Kasumi-1 (cell line): ENCODE measurements around the gene DAPK3.
"Not testable (repeated sequence)": the region's sequence is repeated elsewhere in the genome, so short reads cannot be mapped to it uniquely, and the experiment has no call there.

ENCODE experiments used
- DNase-seq, 2 experiments: peaks; one replicate each; lab custom pipeline; 2025; lab: John Stamatoyannopoulos, UW

Gene DAPK3

DNA sequence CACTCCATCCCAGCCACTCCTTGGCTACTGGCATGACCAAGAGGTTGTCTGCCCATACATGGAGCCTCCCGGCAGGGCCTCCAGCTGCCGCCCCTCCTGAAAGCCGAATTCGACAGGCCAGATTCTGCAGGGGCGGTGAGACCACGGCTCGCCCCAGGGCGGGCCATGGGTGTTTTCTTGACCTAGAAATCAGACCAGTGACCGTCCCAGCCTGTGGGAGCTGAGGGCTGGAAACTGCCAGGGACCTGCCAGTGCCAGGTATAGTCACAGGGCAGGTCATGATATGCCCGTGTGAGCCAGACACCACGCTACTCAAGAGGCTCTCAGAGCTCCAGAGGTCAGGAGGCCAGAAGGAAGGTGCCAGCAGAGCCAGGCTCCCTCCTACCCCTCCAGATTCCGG is 16.8 kb downstream of the DAPK3 start:
- no peak for DNase-seq

DNA sequence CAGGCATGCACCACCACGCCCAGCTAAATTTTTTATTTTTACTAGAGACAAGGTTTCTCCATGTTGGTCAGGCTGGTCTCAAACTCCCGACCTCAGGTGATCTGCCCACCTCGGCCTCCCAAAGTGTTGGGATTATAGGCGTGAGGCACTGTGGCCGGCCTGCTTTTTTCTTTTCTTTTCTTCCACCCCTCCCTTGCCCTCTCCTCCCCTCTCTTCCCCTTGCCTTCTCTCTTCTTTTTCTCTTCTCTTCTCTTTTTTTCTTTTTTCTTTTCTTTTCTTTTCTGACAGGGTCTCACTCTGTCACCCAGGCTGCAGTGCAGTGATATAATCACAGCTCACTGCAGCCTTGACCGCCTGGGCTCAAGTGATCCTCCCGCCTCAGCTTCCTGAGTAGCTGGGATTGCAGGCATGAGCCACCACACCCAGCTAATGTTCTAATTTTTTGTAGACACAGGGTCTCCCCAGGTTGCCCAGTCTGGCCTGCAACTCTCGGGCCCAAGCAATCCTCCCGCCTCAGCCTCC is 18.1 kb downstream of the DAPK3 start:
- not testable (repeated sequence) for DNase-seq

DNA sequence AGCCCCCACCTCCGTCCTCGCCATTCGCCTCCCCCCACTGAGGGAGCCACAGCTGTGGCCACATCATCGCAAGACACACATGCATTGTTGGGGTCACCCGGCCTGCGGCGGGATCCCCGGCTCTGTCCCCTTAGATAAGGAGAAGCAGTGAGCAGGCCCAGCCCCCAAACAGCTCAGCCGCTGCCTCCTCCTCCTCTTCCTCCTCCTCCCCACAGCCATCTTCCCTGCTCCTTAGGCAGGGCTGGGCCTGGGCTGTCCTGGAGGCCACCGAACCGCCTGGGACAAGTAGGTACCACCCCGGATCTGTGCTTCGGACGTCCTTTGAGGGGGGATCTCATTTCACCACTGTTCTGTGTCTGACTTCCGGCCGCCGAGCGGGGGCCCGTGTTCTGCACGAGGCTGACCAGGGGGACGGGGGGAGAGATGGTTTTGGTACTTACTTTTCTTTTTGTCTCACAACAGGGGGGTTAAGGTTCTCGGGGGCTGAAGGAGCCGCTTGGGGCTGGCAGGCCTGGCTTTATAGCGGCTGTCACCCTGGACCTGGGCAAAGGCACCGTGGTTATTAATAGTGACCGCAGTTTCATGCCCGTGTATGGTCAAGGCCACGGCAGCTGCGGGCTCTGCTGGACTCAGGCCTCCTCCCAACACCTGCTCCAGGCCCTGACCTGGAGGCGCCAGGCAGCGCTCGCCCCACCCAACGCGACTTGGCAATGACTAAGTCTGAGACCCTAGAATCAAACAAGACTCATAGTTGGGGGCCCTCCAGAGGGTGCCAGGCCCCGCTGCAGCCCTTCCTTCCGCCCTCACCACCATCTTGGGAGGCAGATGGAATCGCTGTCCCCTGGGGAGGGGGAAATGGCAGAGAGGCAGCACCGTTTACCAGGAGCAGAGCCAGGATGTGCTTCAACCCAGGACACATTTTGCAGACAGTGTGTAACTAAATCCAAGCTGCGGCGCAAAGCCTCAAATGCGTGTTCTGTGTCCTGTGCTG is 19.7 kb downstream of the DAPK3 start:
- DNase-seq: no peak

DNA sequence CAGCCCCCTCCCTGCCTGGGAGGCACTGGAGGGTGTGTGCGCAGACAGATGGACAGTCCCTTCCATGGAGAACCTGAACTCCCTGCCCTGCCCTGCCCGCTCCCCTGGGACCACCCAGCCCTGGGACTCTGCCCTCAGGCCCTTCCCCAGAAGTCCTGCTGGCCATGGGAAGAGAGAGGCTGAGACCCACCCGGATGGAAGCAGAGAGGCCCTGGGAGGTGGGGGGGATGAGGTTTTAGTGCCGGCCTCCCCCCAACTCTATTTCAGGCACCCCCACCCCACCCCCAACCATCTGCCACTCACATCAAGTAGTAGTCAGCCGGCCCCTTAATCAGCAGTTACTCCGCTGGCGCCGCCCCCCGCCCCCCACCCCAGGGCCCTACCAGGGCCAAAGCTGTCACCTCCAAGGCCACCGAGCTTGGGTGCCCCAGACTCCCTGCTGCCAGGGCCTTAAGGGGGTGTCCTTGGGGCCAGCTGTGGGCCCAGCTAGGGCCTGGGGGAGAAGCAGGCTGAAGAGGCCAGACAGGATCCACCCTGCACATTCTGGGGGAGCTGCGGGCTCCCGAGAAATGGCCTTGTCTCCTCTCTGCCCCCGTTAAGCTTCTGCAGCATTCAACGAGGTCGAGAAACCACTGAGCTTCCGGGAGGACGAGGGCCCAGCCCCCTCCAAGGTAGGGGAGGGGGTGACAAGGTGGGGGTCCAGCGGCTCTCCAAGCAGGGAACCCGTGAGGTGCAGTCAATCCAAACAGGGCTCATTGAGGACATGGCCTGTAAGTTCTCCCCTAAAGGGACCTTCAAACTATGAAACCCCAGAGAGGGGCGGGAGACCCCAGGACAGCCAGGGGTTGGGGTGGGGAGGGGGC is 20.7 kb downstream of the DAPK3 start:
- DNase-seq: no peak

DNA sequence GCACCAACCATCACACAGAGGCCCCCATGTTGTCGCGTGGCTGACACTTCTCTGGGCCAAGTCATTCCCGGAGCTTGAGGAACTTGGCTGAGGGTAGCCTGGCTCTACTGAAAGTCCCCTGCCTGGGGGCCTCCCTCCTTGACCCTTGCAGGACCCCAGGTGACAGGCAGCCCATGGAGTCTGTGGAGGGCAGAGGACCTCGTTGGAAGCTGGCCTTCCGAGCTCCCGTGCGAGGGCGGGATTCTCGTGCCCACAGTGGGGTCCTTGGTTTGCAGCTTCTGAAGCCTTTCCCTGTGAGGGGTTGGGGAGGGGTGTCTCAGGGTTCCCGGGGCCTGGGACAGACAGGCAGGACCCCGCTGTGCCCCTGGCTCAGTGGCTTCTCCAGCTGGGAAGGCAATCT is 21.6 kb downstream of the DAPK3 start:
- no peak for DNase-seq

DNA sequence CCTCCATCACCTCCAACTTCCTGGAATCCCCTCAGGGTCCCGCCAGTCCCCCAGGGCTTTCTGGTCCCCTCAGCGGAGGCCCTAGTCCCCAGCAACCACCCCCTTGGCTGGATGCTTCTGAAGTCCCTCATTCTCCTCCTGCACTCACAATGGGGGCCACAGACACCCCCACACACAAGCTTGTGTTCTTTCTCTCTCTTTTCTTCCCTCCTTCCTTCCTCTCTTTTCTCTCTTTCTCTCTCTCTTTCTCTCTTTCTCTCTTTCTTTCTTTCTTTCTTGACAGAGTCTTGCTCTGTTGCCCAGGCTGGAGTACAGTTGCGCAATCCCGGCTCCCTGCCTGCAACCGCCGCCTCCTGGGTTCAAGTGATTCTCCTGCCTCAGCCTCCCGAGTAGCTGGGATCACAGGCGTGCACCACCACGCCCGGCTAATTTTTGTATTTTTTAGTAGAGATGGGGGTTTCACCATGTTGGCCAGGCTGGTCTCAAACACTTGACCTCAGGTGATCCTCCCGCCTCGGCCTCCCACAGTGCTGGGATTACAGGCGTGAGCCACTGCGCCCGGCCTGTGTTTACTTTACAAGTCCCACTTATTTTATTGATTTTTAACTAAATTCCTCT is 23.5 kb downstream of the DAPK3 start:
- DNase-seq: not testable (repeated sequence)

DNA sequence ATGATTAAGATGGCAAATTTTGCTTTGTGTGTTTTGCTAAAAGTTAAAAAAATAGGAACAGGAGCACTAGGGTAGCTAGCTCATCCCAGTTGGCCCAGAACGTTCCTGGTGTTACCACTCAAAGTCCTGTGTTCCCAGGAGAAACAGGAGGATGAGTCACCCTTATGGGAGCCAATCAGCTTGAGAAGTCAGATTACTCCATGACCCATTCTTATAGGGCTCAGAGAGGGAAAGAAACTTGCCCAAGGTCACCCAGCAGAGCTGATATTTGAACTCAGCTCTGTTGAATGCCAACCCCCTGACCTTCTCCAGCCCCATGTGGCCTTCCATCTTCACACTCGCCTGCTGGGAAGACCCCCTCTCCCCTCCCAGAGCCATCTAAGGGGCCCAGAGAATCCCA is 25.1 kb downstream of the DAPK3 start:
- no peak for DNase-seq

DNA sequence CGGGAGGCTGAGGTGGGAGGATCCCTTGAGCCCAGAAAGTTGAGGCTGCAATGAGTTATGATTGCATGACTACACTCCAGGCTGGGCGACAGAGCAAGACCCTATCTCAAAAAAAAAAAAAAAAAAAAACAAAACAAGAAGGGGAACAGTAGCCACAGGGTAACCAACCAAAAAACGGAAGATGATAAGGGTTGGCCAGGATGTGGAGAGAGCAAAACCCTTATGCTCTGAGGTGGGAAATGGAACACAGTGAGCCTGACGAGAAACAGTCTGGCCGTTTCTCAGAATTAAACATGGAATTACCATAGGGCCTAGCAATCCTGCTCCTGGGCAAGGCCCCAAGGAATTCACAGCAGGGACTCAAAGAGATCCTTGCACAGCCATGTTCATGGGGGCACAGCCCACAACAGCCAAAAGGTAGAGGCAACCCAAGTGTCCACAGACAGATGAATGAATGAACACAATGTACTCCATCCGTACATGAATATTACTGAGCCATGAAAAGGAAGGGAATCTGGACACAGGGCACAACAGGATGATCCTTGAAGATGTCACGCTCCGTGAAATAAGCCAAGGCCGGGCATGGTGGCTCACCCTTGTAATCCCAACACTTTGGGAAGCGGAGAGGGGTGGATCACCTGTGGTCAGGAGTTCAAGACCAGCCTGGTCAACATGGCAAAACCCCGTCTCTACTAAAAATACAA is 26.7 kb downstream of the DAPK3 start:
- DNase-seq: peak; percentile 16 to 18

DNA sequence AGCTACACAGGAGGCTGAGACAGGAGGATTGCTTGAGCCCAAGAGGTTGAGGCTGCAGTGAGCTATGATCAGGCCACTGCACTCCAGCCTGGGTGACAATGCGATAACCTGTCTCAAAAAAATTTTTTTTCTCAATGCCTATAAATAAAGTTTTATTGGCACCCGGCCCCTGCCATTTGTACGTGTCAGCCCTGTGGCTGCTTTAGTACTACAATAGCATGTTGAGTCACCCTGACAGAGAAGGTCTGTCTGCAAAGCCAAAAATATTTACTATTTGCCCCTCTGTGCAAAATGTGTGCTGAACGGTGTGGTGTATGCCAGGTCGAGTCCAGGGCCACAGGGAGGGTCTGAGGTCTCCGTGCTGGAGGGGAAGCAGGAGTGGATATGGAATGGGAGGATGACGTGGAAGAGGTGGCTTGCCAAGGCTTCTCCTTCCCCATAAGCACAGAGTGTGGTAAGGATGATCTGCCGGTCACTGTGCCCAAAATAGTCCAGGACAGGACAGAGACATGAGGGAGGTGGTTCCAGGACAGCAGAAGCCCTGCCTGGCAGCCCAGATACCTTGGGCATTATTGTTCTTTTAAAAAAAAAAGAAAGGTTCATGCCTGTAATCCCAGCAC is 28.0 kb downstream of the DAPK3 start:
- no peak for DNase-seq

DNA sequence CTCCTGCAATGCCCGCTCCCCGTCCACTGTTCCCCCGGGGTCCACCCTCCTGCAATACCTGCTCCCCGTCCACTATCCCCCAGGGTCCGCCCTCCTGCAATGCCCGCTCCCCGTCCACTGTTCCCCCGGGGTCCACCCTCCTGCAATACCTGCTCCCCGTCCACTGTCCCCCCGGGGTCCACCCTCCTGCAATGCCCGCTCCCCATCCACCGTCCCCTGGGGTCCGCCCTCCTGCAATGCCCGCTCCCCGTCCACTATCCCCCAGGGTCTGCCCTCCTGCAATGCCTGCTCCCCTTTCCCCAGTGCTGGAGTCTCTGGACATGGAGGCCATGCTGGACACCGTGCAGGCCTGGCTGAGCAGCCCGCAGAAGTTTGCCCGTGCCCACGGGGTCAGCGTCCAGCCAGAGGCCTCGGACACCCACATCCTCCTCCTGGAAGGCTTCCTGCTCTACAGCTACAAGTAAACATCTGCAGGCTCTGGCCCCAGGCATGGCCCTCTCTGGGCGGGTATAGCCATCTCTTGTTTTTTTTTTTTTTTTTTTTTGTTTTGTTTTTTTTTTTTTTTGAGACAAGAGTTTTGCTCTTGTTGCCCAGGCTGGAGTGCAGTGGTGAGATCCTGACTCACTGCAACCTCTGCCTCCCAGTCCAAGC is 32.5 kb downstream of the DAPK3 start:
- DNase-seq: not testable (repeated sequence)

DNA sequence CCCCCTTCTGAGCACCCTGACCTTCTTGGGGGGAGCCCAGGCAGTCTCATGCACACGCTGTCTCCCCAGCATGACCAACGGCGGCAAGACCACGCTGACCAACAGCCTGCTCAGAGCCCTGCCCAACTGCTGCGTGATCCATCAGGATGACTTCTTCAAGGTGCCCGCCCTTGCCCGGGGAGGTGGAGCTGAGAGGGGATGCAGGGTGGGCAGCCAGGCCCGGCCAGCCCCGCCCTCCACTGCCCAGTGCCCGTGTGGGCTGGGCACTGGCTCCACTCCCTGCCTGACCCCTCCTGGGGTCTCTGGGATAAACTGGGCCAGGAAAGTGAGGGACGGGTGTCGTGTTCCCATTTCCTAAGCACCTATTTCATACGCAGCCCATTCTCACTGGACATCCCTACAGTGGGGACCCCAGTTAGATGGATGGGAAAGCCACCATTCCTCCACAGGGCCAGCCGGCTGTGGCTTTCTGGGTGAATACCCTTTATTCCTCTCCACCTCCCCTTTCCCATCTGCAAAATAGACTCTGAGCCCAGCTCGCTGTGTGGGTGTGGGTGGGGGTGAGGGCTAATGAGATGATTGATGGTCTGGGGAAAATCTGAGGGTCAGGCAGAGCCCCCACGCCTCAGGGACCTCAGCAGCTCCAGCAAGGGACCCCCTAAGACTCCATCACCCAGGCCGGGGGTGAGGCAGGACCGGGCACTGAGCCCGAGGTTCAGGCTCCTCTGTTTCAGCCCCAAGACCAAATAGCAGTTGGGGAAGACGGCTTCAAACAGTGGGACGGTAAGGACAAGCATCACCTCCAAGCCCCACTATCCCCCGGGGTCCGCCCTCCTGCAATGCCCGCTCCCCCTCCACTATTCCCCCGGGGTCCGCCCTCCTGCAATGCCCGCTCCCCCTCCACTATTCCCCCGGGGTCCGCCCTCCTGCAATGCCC is 34.1 kb downstream of the DAPK3 start:
- no peak for DNase-seq

DNA sequence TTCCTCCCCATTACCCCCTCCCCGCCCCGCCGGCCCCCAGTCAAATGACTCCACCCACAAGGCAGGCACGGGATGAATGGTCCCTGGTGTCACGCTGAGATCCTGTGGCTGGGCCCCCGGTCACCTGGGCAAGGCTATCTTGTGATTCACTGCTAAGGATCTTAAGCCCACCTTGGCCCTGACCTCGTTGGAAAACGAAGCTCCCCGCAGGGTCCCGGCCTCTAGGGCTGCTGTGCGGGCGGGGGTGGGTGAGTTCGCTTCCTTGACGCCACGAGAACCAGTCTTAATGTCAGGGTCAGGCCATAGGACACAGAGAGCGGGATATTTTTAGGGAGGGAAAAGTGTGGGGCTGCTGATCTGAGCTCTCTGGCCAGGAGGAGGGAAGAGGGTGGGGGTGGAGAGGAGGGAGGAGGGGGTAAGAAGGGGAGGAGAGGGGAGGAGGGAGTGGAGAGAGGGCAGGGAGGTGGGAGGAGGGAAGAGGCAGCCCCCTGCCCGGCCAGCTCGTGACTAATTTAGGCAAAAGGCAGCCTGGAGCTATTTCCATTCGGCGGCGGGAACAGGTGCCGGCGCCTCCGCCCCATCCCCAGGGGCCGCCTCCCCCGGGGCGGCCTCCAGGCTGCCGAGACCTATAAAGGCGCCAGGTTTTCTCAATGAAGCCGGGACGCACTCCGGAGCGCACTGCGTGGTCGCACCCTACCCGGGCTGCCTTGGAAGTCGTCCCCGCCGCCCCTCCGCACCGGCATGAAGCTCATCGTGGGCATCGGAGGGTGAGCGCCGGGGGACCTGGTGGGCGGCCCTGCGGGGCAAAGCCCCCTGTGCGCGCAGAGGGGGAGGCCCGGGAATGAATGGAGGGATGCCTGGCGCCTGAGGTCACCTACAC is 37.7 kb downstream of the DAPK3 start, which contains the start of gene NMRK2:
TSS of gene NMRK2 (plus strand) at position 139 of the 880 bp plus-strand sequence. CDS start at position 742, 603 bp downstream.
- DNase-seq: no peak

DNA sequence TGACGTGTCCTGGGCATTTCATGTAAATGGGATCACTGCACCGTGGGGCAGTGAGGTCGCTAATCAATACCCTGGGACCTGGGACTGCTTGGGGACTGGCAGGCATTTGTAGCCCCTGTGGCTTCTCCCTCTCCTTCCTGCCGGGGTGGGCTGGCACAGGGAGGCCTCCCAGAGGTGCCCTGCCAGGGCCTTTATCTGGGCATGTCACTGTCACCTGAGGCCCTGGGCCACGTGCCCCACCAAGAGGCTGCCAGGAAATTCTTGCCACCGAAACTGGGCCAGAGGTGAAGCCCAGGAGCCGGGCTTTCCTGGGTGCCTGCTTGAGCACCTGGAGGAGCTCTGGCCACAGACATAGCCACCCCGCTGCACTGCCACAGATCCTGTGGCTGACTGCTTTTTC is 39.9 kb downstream of the DAPK3 start:
- no peak for DNase-seq

DNA sequence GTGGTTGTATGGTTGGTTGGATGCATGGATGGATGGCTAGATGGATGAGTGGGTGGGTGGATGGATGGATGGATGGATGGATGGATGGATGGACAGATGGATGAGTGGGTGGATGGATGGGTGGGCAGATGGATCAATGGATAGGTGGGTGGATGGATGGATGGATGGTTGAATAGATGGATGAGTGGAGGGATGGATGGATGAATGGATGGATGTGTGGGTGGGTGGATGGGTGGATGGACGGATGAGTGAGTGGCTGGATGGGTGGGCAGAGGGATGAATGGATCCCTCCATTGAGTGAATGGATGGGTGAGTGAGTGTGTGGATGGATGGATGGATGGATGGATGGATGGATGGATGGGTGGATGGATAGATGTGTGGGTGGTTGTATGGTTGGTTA is 47.0 kb downstream of the DAPK3 start:
- no peak for DNase-seq

DNA sequence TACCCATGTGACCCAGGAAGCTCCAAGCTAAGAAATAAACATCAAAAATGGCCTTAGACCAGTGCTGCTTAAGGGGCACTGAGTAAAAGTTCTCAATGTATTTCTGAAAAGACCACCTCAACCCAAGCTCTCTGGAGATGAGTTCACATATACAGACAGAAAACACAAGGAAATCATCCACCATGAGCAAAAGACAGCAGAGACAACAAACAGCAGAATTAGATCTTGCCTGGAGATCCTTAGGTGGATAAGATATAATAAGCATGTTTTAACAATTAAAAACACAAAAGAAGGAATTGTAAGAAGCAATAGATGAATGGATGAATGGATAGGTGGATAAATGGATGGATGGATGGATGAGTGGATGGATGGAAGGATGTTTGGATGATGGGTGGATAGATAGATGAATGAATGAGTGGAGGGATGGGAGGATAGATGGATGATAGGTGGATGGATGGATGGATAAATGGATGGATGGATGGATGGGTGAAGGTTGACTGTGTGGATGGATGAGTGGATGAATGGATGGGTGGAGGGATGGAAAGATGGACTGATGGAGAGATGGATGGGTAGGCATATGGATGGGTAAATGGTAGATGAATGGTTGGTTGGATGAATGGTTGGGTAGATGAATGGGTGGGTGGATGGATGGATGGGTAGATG is 47.7 kb downstream of the DAPK3 start:
- DNase-seq: no peak

DNA sequence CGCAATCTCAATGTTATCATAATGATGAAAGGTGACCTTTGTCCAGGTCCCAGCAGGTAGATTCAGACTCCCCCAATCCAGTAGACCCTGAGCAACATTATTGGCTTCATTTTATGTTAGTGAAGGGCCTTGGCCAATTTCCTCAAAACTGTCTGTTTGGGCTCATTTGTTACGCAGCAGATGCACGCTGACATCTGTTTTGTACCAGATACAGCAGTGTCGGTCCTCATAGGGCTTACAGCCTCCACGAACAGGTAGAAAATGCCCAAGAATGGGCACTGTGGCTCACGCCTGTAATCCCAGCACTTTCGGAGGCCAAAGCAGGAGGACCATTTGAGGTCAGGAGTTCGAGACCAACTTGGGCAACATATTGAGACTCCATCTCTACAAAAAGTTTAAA is 51.1 kb downstream of the DAPK3 start:
- no peak for DNase-seq

DNA sequence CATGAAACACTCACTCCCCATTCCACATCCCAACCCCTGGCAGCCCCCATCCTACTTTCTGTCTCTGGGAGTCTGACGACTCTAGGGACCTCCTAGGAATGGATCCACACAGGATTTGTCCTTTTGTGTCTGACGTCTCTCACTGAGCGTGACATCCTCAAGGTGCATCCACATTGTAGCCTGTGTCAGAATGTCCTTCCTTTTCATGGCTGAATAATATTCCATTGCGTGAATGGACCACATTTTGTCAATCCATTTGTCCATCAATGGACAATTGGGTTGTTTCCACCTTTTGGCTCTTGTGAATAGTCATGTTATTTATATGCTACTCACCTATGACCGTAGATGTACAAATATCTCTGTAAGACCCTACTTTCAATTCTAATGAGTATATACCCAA is 54.9 kb downstream of the DAPK3 start:
- no peak for DNase-seq

DNA sequence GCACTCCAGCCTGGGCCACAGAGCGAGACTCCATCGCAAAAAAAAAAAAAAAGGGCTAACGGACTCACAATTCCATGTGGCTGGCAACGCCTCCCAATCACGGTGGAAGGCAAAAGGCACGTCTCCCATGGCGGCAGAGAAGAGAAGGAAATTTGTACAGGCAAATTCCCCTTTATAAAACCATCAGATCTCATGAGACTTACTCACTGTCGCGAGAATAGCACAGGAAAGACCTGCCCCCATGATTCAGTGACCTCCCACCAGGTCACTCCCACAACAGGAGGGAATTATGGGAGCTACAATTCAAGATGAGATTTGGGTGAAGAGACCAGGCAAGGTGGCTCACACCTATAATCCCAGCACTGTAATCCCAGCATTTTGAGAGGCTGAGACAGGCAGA is 56.7 kb downstream of the DAPK3 start:
- DNase-seq: no peak
